ENCODE data around the gene PTPRD.

PTPRD gene

DNA sequence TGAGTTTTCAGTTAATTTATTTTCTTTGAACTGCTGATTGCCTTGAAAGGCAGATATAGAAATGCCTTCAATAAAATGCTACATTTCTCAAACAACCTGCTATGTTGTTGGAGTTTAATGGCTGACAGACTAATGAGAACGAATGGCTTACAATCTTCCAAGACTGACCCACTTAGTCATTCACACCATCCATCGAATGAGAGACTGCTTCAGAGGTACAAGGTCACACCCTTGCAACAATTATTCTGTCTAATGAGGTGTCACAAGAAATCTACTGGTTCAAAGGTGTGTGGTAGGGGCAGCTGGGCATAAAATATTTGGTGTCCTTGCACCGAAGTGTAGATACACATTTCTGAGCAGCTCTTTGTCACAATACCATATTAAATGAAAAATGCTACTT is 18.3 kb downstream of the PTPRD start:
- H3K27ac ChIP-seq (ENCODE audit: low read length) = no peak overlapping the region

DNA sequence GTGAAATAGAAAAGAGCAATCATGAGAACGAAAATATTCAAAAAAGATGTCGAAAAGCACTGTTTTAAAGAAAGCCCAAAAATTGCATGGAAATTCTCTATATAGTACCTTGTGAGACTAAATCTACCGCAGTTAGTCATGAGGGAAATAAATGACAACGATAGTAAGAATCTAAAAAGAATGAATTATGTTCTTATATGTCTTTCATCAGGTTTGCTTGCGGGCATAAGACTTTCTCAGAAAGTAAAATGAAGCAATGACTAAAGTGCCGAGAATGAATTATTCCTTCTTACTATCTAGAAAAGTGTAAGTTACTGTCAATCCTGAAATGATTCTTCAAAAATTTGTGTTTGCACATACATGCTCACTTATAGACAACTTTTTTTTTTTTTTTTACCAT is 26.4 kb downstream of the PTPRD start:
- no peaks in the 10 kb centered on the region for H3K27me3 ChIP-seq (ENCODE audit: control insufficient read depth in 1 of 2, insufficient read depth in 2 of 2, low read length in 2 of 2)
- no peak overlapping the region for H3K9ac ChIP-seq (ENCODE audit: low read length in 2 of 2)
- no peaks in the 10 kb centered on the region for H3K4me1 ChIP-seq (ENCODE audit: control insufficient read depth, insufficient read depth, low read length)
- no peaks in the 10 kb centered on the region for H3K36me3 ChIP-seq (ENCODE audit: control insufficient read depth in 2 of 2, insufficient read depth in 2 of 2, low read length in 2 of 2)
- no peak overlapping the region for H3K4me3 ChIP-seq (ENCODE audit: low read length in 2 of 2)
- no peaks in the 10 kb centered on the region for H3K9me3 ChIP-seq (ENCODE audit: control insufficient read depth in 2 of 2, low read length in 2 of 2)
- no peak overlapping the region for H3K27ac ChIP-seq (ENCODE audit: low read length)

More for the DNA sequence above, 18.3 kb downstream of the PTPRD start:
- H3K9ac ChIP-seq (ENCODE audit: low read length in 2 of 2) = no peak overlapping the region
- H3K36me3 ChIP-seq (ENCODE audit: control insufficient read depth in 2 of 2, insufficient read depth in 2 of 2, low read length in 2 of 2) = no peaks in the 10 kb centered on the region
- no peak overlapping the region for H3K4me3 ChIP-seq (ENCODE audit: low read length in 2 of 2)
- H3K9me3 ChIP-seq (ENCODE audit: control insufficient read depth in 2 of 2, low read length in 2 of 2) = no peaks in the 10 kb centered on the region
- no peaks in the 10 kb centered on the region for H3K4me1 ChIP-seq (ENCODE audit: control insufficient read depth, insufficient read depth, low read length)
- no peaks in the 10 kb centered on the region for H3K27me3 ChIP-seq (ENCODE audit: control insufficient read depth in 1 of 2, insufficient read depth in 2 of 2, low read length in 2 of 2)

DNA sequence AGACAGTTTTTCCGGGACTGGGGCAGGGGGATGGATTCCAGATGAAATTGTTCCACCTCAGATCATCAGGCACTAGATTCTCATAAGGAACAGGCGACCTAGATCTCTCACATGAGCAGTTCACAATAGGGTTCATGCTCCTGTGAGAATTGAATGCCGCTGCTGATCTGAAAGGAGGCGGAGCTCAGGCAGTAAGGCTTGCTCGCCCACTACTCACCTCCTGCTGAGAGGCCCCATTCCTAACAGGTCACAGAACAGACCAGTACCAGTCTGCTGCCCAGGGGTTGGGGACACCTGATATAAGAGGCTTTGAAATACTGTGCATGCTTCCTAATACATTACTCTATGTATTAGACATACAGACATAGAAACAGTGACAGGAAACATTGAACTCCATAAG is 41.1 kb downstream of the PTPRD start:
- H3K27ac ChIP-seq (ENCODE audit: low read length) = no peak overlapping the region
- no peaks in the 10 kb centered on the region for H3K4me1 ChIP-seq (ENCODE audit: control insufficient read depth, insufficient read depth, low read length)
- H3K4me3 ChIP-seq (ENCODE audit: low read length in 2 of 2) = no peak overlapping the region
- no peaks in the 10 kb centered on the region for H3K9me3 ChIP-seq (ENCODE audit: control insufficient read depth in 2 of 2, low read length in 2 of 2)
- H3K9ac ChIP-seq (ENCODE audit: low read length in 2 of 2) = no peak overlapping the region
- no peaks in the 10 kb centered on the region for H3K27me3 ChIP-seq (ENCODE audit: control insufficient read depth in 1 of 2, insufficient read depth in 2 of 2, low read length in 2 of 2)
- H3K36me3 ChIP-seq (ENCODE audit: control insufficient read depth in 2 of 2, insufficient read depth in 2 of 2, low read length in 2 of 2) = no peaks in the 10 kb centered on the region

DNA sequence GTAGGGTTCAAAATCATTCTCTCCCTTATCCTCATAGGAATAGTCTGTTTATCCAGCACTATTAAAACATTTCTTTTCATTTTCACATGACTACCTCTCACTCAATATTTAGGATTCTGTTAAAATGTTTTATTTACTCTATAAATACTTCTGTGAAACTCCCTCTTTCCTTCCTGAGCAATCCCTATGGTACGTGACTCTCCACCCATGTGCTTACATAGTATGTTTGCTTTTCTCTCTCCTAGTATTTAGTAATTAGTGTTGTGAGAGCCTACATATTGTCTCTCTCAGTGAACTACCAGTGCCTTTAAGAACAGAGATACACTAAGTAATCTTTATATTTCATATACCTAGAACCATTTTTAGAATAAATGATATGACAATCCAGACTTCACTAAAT is 46.0 kb downstream of the PTPRD start:
- H3K27ac ChIP-seq (ENCODE audit: low read length) = no peak overlapping the region
- H3K36me3 ChIP-seq (ENCODE audit: control insufficient read depth in 2 of 2, insufficient read depth in 2 of 2, low read length in 2 of 2) = no peaks in the 10 kb centered on the region
- no peak overlapping the region for H3K9ac ChIP-seq (ENCODE audit: low read length in 2 of 2)
- H3K4me3 ChIP-seq (ENCODE audit: low read length in 2 of 2) = no peak overlapping the region
- no peaks in the 10 kb centered on the region for H3K27me3 ChIP-seq (ENCODE audit: control insufficient read depth in 1 of 2, insufficient read depth in 2 of 2, low read length in 2 of 2)
- no peaks in the 10 kb centered on the region for H3K9me3 ChIP-seq (ENCODE audit: control insufficient read depth in 2 of 2, low read length in 2 of 2)
- H3K4me1 ChIP-seq (ENCODE audit: control insufficient read depth, insufficient read depth, low read length) = no peaks in the 10 kb centered on the region

DNA sequence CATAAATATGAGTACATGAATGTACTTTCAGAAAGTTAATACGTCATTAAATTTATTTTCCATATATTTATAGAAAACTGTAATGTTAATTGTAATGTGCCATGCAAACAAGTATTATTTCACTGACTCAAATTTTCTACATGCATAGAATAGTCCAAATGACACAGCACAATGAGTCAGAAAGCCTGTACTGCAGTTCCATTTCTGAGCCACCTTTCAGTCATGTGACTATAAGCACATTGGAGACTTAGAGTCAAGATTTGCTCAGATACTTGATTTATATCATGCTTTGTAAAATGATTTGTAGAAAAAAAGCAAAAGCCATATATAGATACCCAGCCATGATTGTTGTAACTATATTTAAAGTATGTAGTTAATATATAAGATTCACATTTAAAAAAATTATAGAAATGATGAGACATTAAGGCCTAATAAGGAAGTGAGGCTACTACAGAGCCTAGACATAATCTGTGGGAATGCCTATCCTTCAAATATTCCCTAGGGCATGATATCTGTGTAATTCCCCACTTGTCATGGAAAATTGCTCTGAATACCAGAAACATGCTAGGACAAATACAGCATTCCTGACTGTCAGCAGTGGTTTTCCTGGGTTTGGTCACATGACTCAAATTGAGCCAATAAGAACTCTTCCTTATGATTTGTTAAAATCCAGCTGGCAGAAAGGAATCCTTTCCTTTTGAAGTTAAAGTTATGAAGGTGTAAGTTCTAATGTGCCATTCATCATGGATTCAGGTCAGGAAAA is 50.0 kb downstream of the PTPRD start:
- Histone ChIP-seq H3K4me1 (ENCODE audit: control insufficient read depth, insufficient read depth, low read length) (no peaks in the 10 kb centered on the region), H3K4me3 (ENCODE audit: low read length in 2 of 2) (no peak overlapping the region), H3K9ac (ENCODE audit: low read length in 2 of 2) (no peak overlapping the region), H3K36me3 (ENCODE audit: control insufficient read depth in 2 of 2, insufficient read depth in 2 of 2, low read length in 2 of 2) (no peaks in the 10 kb centered on the region), H3K9me3 (ENCODE audit: control insufficient read depth in 2 of 2, low read length in 2 of 2) (no peaks in the 10 kb centered on the region), H3K27me3 (ENCODE audit: control insufficient read depth in 1 of 2, insufficient read depth in 2 of 2, low read length in 2 of 2) (no peaks in the 10 kb centered on the region), H3K27ac (ENCODE audit: low read length) (no peak overlapping the region)

DNA sequence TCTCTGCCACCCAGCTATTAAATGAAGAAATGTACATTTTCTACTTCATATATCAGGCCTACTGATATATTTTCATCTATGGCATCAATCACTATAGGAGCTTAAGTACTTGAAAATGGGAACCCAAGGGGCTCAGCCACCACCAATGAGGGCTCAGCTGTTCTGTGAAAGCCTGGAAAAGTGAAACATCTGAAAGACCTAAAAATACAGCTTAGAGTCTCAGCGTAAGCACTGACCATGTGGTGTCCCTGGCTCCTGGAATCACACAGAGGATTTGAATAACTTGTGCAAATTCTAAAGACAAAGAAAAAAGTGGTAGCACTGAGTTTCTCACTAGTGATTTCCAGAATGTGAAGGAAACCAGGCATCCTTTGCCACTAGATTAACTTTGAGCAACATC is 64.5 kb downstream of the PTPRD start:
- Histone ChIP-seq H3K4me3 (ENCODE audit: low read length in 2 of 2) (no peak overlapping the region), H3K27me3 (ENCODE audit: control insufficient read depth in 1 of 2, insufficient read depth in 2 of 2, low read length in 2 of 2) (no peaks in the 10 kb centered on the region), H3K9ac (ENCODE audit: low read length in 2 of 2) (no peak overlapping the region), H3K36me3 (ENCODE audit: control insufficient read depth in 2 of 2, insufficient read depth in 2 of 2, low read length in 2 of 2) (no peaks in the 10 kb centered on the region), H3K9me3 (ENCODE audit: control insufficient read depth in 2 of 2, low read length in 2 of 2) (no peaks in the 10 kb centered on the region), H3K27ac (ENCODE audit: low read length) (no peak overlapping the region), H3K4me1 (ENCODE audit: control insufficient read depth, insufficient read depth, low read length) (no peaks in the 10 kb centered on the region)

DNA sequence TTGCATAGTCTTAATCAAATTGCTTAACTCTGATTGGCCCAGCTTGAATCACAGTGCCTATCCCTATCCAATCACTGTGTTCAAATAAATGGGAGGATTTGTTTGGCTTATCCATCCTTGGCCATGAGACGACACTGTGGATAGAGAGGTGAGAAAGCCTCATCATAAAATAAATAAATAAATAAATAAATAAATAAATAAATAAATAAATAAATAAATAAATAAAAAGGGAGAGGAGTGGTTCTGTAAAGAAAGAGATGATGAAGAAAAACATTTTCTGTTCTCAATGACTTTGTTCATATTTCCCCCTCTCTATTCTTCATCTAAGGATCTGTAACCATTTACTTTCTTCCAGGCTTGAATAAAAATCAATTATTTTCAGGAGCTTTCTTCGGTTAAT is 74.7 kb downstream of the PTPRD start:
- H3K4me3 ChIP-seq (ENCODE audit: low read length in 2 of 2) = no peak overlapping the region
- no peaks in the 10 kb centered on the region for H3K9me3 ChIP-seq (ENCODE audit: control insufficient read depth in 2 of 2, low read length in 2 of 2)
- H3K4me1 ChIP-seq (ENCODE audit: control insufficient read depth, insufficient read depth, low read length) = no peaks in the 10 kb centered on the region
- no peaks in the 10 kb centered on the region for H3K27me3 ChIP-seq (ENCODE audit: control insufficient read depth in 1 of 2, insufficient read depth in 2 of 2, low read length in 2 of 2)
- H3K9ac ChIP-seq (ENCODE audit: low read length in 2 of 2) = no peak overlapping the region
- H3K27ac ChIP-seq (ENCODE audit: low read length) = no peak overlapping the region
- no peaks in the 10 kb centered on the region for H3K36me3 ChIP-seq (ENCODE audit: control insufficient read depth in 2 of 2, insufficient read depth in 2 of 2, low read length in 2 of 2)

DNA sequence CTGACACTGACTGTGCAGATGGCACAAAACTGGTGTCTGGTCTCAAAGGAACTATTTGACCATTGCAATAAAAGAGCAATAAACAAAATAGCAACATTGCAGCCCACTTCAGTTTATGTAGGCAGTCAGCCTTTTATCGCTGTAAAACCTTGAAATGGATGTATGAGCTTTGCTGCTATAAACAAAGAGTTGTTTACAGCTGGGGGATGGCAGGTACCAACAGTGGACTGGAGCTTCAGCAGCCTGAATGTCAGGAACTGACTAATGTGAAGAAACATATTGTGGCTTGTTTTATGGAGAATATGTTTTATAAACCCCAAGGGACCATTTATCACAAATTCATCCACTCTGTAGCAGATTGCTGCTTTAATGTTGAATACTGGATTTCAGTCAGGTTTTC is 78.0 kb downstream of the PTPRD start:
- Histone ChIP-seq H3K4me1 (ENCODE audit: control insufficient read depth, insufficient read depth, low read length) (no peaks in the 10 kb centered on the region), H3K4me3 (ENCODE audit: low read length in 2 of 2) (no peak overlapping the region), H3K27ac (ENCODE audit: low read length) (no peak overlapping the region), H3K36me3 (ENCODE audit: control insufficient read depth in 2 of 2, insufficient read depth in 2 of 2, low read length in 2 of 2) (no peaks in the 10 kb centered on the region), H3K9me3 (ENCODE audit: control insufficient read depth in 2 of 2, low read length in 2 of 2) (no peaks in the 10 kb centered on the region), H3K9ac (ENCODE audit: low read length in 2 of 2) (no peak overlapping the region), H3K27me3 (ENCODE audit: control insufficient read depth in 1 of 2, insufficient read depth in 2 of 2, low read length in 2 of 2) (no peaks in the 10 kb centered on the region)

DNA sequence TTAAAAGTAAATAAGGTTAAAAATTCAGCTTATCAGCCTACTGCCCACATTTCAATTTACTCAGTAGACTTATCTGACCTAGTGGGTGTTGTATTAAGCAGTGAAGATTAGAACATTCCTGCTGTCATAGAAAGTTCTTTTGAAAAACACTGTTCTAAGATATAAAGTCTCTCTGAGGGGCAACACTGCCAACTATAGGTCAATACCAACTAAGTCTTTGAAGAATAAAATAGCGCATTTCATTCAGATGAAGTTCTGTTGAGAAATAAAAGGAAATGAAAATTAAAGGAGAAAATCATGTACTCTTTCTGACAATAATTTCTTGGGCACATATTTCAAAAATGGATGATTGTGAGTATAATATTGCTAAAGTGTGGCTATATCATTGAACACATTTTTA is 86.8 kb downstream of the PTPRD start:
- Histone ChIP-seq H3K36me3 (ENCODE audit: control insufficient read depth in 2 of 2, insufficient read depth in 2 of 2, low read length in 2 of 2) (no peaks in the 10 kb centered on the region), H3K4me1 (ENCODE audit: control insufficient read depth, insufficient read depth, low read length) (no peaks in the 10 kb centered on the region), H3K4me3 (ENCODE audit: low read length in 2 of 2) (no peak overlapping the region)

DNA sequence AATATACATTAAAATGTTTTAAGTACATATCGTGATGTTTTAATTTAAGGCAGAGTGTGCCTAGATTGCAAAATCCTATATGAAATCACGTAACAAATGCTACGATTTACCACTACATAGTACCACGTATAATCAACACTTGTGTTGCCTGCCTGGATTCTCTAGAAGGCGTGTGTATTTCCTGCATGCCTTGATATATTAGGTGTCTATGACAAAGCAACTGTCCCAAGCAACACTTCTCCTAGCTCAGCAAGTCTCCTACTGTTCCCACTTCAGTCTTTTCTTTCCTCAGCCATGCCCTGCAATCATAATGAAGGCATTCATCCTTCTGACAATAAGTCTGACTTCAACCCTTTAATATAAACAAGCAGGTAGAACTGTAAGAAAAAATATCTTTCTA is 89.6 kb downstream of the PTPRD start:
- H3K9me3 ChIP-seq (ENCODE audit: control insufficient read depth in 2 of 2, low read length in 2 of 2) = peaks cover 0 to 4% of the 10 kb centered on the region in 2 donors
- H3K4me1 ChIP-seq (ENCODE audit: control insufficient read depth, insufficient read depth, low read length) = no peaks in the 10 kb centered on the region
- H3K9ac ChIP-seq (ENCODE audit: low read length in 2 of 2) = no peak overlapping the region

More for the DNA sequence above, 86.8 kb downstream of the PTPRD start:
- Histone ChIP-seq H3K9me3 (ENCODE audit: control insufficient read depth in 2 of 2, low read length in 2 of 2) (peaks cover 0 to 4% of the 10 kb centered on the region in 2 donors), H3K27me3 (ENCODE audit: control insufficient read depth in 1 of 2, insufficient read depth in 2 of 2, low read length in 2 of 2) (no peaks in the 10 kb centered on the region), H3K9ac (ENCODE audit: low read length in 2 of 2) (no peak overlapping the region), H3K27ac (ENCODE audit: low read length) (no peak overlapping the region)

DNA sequence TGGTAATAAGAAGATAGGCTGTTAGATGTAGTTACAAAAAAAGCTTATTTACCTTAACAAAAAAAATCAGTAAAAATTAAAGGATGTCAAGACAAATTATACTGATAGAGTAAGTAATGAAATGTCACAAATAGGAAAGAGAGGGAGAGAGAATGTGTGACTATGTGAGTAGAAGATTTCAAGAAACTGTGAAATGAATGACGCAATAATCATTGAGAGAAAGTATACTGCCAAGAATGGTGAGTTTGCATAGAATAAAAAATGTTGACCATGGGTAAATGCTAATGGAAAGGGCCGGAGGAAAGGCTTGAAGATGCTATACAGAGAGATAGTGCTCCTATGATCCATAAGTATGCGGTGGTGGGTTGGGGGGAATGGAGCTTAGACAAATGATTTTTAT is 100.7 kb downstream of the PTPRD start:
- H3K4me3 ChIP-seq (ENCODE audit: low read length in 2 of 2) = no peak overlapping the region
- no peaks in the 10 kb centered on the region for H3K9me3 ChIP-seq (ENCODE audit: control insufficient read depth in 2 of 2, low read length in 2 of 2)

More for the DNA sequence above, 89.6 kb downstream of the PTPRD start:
- H3K27me3 ChIP-seq (ENCODE audit: control insufficient read depth in 1 of 2, insufficient read depth in 2 of 2, low read length in 2 of 2) = no peaks in the 10 kb centered on the region
- no peak overlapping the region for H3K4me3 ChIP-seq (ENCODE audit: low read length in 2 of 2)
- no peak overlapping the region for H3K27ac ChIP-seq (ENCODE audit: low read length)
- no peaks in the 10 kb centered on the region for H3K36me3 ChIP-seq (ENCODE audit: control insufficient read depth in 2 of 2, insufficient read depth in 2 of 2, low read length in 2 of 2)

More for the DNA sequence above, 100.7 kb downstream of the PTPRD start:
- H3K27me3 ChIP-seq (ENCODE audit: control insufficient read depth in 1 of 2, insufficient read depth in 2 of 2, low read length in 2 of 2) = no peaks in the 10 kb centered on the region
- no peaks in the 10 kb centered on the region for H3K4me1 ChIP-seq (ENCODE audit: control insufficient read depth, insufficient read depth, low read length)
- no peak overlapping the region for H3K27ac ChIP-seq (ENCODE audit: low read length)
- H3K9ac ChIP-seq (ENCODE audit: low read length in 2 of 2) = no peak overlapping the region
- no peaks in the 10 kb centered on the region for H3K36me3 ChIP-seq (ENCODE audit: control insufficient read depth in 2 of 2, insufficient read depth in 2 of 2, low read length in 2 of 2)
